ENCODE measurements around the gene ZSCAN16.

GRCh38 chr6:28142446-28142845 lies 18.0 kb downstream of the ZSCAN16 start:
- TF ChIP-seq POLR2AphosphoS5 (IDR thresholded peaks at IDR 0.05) (no peak), POLR2A (IDR thresholded peaks at IDR 0.05) (no peak)

Data from spleen (tissue), 3 donors.